HepG2 (cell line): ENCODE measurements around the gene SREBF1. TPM values are rescaled to one million over a fixed set of nuclear protein-coding genes. Genes with fewer than 3 reads are reported as not detected.

ENCODE experiments used
- ATAC-seq: fragments of 200-7000 bp; cut with Tn5 transposase; 3 replicates; pipeline ENCODE4 v1.9.1; 2020; ENCODE audit warnings: mild to moderate bottlenecking, moderate library complexity
- BruUV-seq: library from RNA; stranded (reverse); fragments of 400-500 nt; replicated peaks from 2 replicates; lab custom pipeline; 2021; lab: Mats Ljungman, UMichigan
- CTCF ChIA-PET: fragments of 300-600 bp; formaldehyde crosslinking; extraction: SDS; loops from one replicate; lab custom pipeline; 2021; ENCODE audit warnings: low total read pairs, inconsistent platforms, low intra/inter-chr PET ratio; lab: Yijun Ruan, JAX
- POLR2A ChIA-PET: fragments of 350-600 bp; sonication (Branson Sonifier 250); formaldehyde crosslinking; loops from one replicate; lab custom pipeline; 2020; ENCODE audit warnings: antibody characterized with exemption, inconsistent platforms; lab: Yijun Ruan, JAX
- DNase-seq: peaks from one replicate; pipeline ENCODE4 v3.0.0-alpha.2; 2015; ENCODE audit warnings: low spot score
- FAIRE-seq: peaks from 3 replicates; lab custom pipeline; 2011; peaks lifted over from hg19 to GRCh38; lab: Jason Lieb, UNC
- H2AFZ ChIP-seq: one replicate; pipeline ENCODE4 v1.6.1; 2011; ENCODE audit warnings: low read length, inconsistent platforms
- H3K27ac ChIP-seq: fragments of 300-600 bp; 3 replicates; pipeline ENCODE4 v1.8.0; 2011; ENCODE audit warnings: mixed run types, mild to moderate bottlenecking, mixed read lengths, low read length, inconsistent platforms; ENCODE audit not compliant: insufficient read depth; ENCODE audit errors: extremely low read length
- H3K27me3 ChIP-seq, 2 experiments: fragments of 200-600 bp in 1 of 2; 2 replicates in 1 of 2; 3 replicates in 1 of 2; pipeline versions ENCODE4 v1.6.0 to v1.8.0; 2011; ENCODE audit warnings: low read length in 2 of 2, mild to moderate bottlenecking in 2 of 2, moderate library complexity in 2 of 2, inconsistent platforms in 1 of 2; ENCODE audit not compliant: insufficient read depth in 2 of 2, control insufficient read depth in 1 of 2
- H3K36me3 ChIP-seq, 2 experiments: fragments of 200-600 bp in 1 of 2; replicated peaks in 1 of 2; 2 replicates in 1 of 2; 3 replicates in 1 of 2; pipeline versions ENCODE4 v1.5.1 to v1.8.0; 2011; ENCODE audit warnings: low read length in 2 of 2, inconsistent platforms in 1 of 2; ENCODE audit not compliant: insufficient read depth in 2 of 2, control insufficient read depth in 1 of 2
- H3K4me1 ChIP-seq: 2 replicates; pipeline ENCODE4 v1.5.1; 2012; ENCODE audit warnings: low read length, inconsistent platforms; ENCODE audit not compliant: insufficient read depth
- H3K4me2 ChIP-seq: 2 replicates; pipeline ENCODE4 v1.6.0; 2011; ENCODE audit warnings: low read depth, low read length, inconsistent platforms
- H3K4me3 ChIP-seq, 3 experiments: fragments of 200-600 bp in 1 of 3; sonication (generic), shearing (Covaris generic) in 1 of 3; replicated peaks in 1 of 3; 2 replicates each; pipeline ENCODE4 v1.5.1; 2011 to 2016; ENCODE audit warnings: low read length in 3 of 3, inconsistent platforms in 2 of 3, low read depth in 2 of 3, mild to moderate bottlenecking in 2 of 3, control low read depth in 1 of 3, mixed read lengths in 1 of 3; ENCODE audit not compliant: insufficient read depth in 1 of 3
- H3K79me2 ChIP-seq: one replicate; pipeline ENCODE4 v1.6.1; 2011; ENCODE audit warnings: low read length, inconsistent platforms; ENCODE audit not compliant: insufficient read depth
- H3K9ac ChIP-seq: 2 replicates; pipeline ENCODE4 v1.6.0; 2011; ENCODE audit warnings: mild to moderate bottlenecking, low read depth, low read length, inconsistent platforms; ENCODE audit not compliant: insufficient read depth
- H3K9me3 ChIP-seq: 2 replicates; pipeline ENCODE4 v1.5.1; 2012; ENCODE audit warnings: mild to moderate bottlenecking, low read length
- H4K20me1 ChIP-seq: 2 replicates; pipeline ENCODE4 v1.6.0; 2011; ENCODE audit warnings: inconsistent platforms, mild to moderate bottlenecking, low read length, moderate library complexity; ENCODE audit not compliant: insufficient read depth
- ATF7-NPFF ChIP-seq: sonication (generic); formaldehyde crosslinking; IDR thresholded peaks from 2 replicates; pipeline ENCODE4 v1.8.1; 2023; ENCODE audit warnings: mild to moderate bottlenecking, low read depth, missing genetic modification reagents, moderate library complexity
- CBFB ChIP-seq: sonication (generic); formaldehyde crosslinking; IDR thresholded peaks from 2 replicates; pipeline ENCODE4 v1.4.0; 2020; ENCODE audit warnings: missing genetic modification reagents
- CENPX ChIP-seq: sonication (generic); formaldehyde crosslinking; IDR thresholded peaks from 2 replicates; pipeline ENCODE4 v1.9.0; 2021; ENCODE audit warnings: mild to moderate bottlenecking, missing genetic modification reagents, moderate library complexity
- NFIB ChIP-seq: sonication (generic); formaldehyde crosslinking; IDR thresholded peaks from 2 replicates; pipeline ENCODE4 v1.9.0; 2021; ENCODE audit warnings: missing genetic modification reagents, mild to moderate bottlenecking, borderline replicate concordance
- PLSCR1 ChIP-seq: sonication (generic); formaldehyde crosslinking; IDR thresholded peaks from 2 replicates; pipeline ENCODE4 v1.5.0; 2020; ENCODE audit warnings: missing genetic modification reagents, mild to moderate bottlenecking, borderline replicate concordance
- ZBTB1 ChIP-seq: sonication (generic); formaldehyde crosslinking; IDR thresholded peaks from 2 replicates; pipeline ENCODE4 v1.4.0; 2020; ENCODE audit warnings: missing genetic modification reagents, borderline replicate concordance
- ZMAT3 ChIP-seq: sonication (generic); formaldehyde crosslinking; conservative IDR thresholded peaks from 2 replicates; pipeline ENCODE4 v1.7.0; 2021; ENCODE audit warnings: missing genetic modification reagents
- ZNF367 ChIP-seq: sonication (generic); formaldehyde crosslinking; IDR thresholded peaks from 2 replicates; pipeline ENCODE4 v1.4.0; 2020; ENCODE audit warnings: missing genetic modification reagents, borderline replicate concordance
- ZNF501 ChIP-seq: sonication (generic); formaldehyde crosslinking; IDR thresholded peaks from 2 replicates; pipeline ENCODE4 v1.5.1; 2020; ENCODE audit warnings: mild to moderate bottlenecking, moderate library complexity, missing genetic modification reagents
- ZNF724P ChIP-seq: sonication (generic); formaldehyde crosslinking; IDR thresholded peaks from 2 replicates; pipeline ENCODE4 v1.8.0; 2022; ENCODE audit warnings: missing genetic modification reagents, borderline replicate concordance
- ZNF780A ChIP-seq: sonication (generic); formaldehyde crosslinking; IDR thresholded peaks from 2 replicates; pipeline ENCODE4 v1.8.0; 2022; ENCODE audit warnings: mild to moderate bottlenecking, missing genetic modification reagents, moderate library complexity
- WGBS: methylation state at CpG from one replicate; pipeline ENCODE4 v1.1.6; 2017; ENCODE audit warnings: low lambda C conversion rate; 5-methylcytosine and 5-hydroxymethylcytosine counted together
- in situ Hi-C: cut with HindIII; loops from 2 replicates; pipeline ENCODE4 v1.10.0; 2017; ENCODE audit warnings: low pct_unique_long_range_greater_than_20kb; ENCODE audit not compliant: extremely low pct_ligation_motif_present
- intact Hi-C: fragments of 100-400 bp; cut with micrococcal nuclease; formaldehyde crosslinking; loops from one replicate; pipeline ENCODE4 v1.10.0; 2022; ENCODE audit not compliant: unreplicated experiment
- polyA plus RNA-seq, 8 experiments: library from polyadenylated mRNA; depleted of rRNA in 3 of 8; stranded (reverse) in 7 of 8; unstranded in 1 of 8; fragments of >200 nt; fragmentation: Illumina TruSeq in 4 of 8; extraction: Trizol in 4 of 8; gene quantifications; 2 replicates each; pipeline versions ENCODE4 v1.2.1 to v1.2.3, GENCODE V29; 2011 to 2016; ENCODE audit warnings: low read depth in 4 of 8, missing spikeins in 1 of 8, mixed read lengths in 1 of 8; ENCODE audit not compliant: insufficient read depth in 1 of 8
- total RNA-seq, 5 experiments: library from RNA; depleted of rRNA; stranded (reverse); fragments of >200 nt; fragmentation: Illumina TruSeq; extraction: Trizol; gene quantifications; 2 replicates each; pipeline ENCODE4 v1.2.3, GENCODE V29; 2016; ENCODE audit warnings: low read depth in 1 of 5
- TF ChIP-seq, protein P1 (sequence below): fragments of 450-650 bp; IDR thresholded peaks from 2 replicates; pipeline ENCODE4 v1.6.1; 2017
- TF ChIP-seq, protein P2 (sequence below): sonication (generic); formaldehyde crosslinking; IDR thresholded peaks from 2 replicates; pipeline ENCODE4 v1.4.0; 2020; ENCODE audit warnings: missing genetic modification reagents
- TF ChIP-seq, protein P3 (sequence below): sonication (generic); formaldehyde crosslinking; IDR thresholded peaks from 2 replicates; pipeline ENCODE4 v1.4.0; 2020; ENCODE audit warnings: missing genetic modification reagents, low read depth, mild to moderate bottlenecking, borderline replicate concordance
- TF ChIP-seq, protein P4 (sequence below): sonication (generic); formaldehyde crosslinking; IDR thresholded peaks from 2 replicates; pipeline ENCODE4 v1.5.0; 2020; ENCODE audit warnings: mild to moderate bottlenecking, missing genetic modification reagents

SREBF1 gene
- total and polyA plus RNA-seq, 2 of the 13 experiments (the other 11 are each of a cell fraction or from before 2014, with no cell fraction given), result 34.3 to 38.0 TPM

- no peak for TF ChIP-seq ZNF501 (CRISPR knock-in tag)
- TF ChIP-seq, protein P1, sequence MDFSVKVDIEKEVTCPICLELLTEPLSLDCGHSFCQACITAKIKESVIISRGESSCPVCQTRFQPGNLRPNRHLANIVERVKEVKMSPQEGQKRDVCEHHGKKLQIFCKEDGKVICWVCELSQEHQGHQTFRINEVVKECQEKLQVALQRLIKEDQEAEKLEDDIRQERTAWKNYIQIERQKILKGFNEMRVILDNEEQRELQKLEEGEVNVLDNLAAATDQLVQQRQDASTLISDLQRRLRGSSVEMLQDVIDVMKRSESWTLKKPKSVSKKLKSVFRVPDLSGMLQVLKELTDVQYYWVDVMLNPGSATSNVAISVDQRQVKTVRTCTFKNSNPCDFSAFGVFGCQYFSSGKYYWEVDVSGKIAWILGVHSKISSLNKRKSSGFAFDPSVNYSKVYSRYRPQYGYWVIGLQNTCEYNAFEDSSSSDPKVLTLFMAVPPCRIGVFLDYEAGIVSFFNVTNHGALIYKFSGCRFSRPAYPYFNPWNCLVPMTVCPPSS, result no peak
- no peak for TF ChIP-seq ZNF780A (CRISPR knock-in tag)
- TF ChIP-seq, protein P2, sequence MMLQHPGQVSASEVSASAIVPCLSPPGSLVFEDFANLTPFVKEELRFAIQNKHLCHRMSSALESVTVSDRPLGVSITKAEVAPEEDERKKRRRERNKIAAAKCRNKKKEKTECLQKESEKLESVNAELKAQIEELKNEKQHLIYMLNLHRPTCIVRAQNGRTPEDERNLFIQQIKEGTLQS, result no peak
- TF ChIP-seq ZNF724P, result no peak
Measured at GRCh38 chr17:17853811-17854447, 17.1 kb upstream of the SREBF1 start (continued).

DNA sequence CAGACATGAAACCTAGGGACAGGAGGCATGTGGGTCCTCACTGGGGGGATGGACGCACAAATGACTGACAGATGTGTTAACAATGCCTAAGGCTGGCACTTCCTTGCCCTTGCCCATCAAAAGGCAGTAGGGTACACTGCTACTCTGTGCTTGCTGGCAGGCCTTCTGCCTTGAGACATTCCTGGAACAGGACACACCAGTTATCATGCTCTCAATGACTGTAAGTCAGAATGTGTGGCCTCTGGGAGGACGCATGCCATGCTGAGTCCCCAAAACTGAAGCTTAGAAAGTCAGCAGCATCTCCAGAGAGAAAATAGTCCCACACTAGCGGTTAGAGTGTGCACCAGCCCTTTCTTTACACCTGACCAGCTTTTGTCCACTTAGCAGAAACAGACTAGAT, 16.1 kb upstream of the SREBF1 start:
- no peak for ATAC-seq
- H3K36me3 ChIP-seq, result no peaks in the 10 kb centered on the region
- POLR2A ChIA-PET, result interaction anchor here (1.2 to 1.4 kb wide), 2 partner anchors 12 to 17 kb away, joined by 3 to 4 read pairs; partner anchors contain the start of gene SREBF1
- intact Hi-C loops, result loop anchor here (10.0 kb wide), 1 partner anchor 138 kb away; no protein-coding TSS in a partner anchor
- CTCF ChIA-PET, result no interaction called here
- in situ Hi-C loops, result no loop called here
- no peak for DNase-seq
- TF ChIP-seq, protein P3, sequence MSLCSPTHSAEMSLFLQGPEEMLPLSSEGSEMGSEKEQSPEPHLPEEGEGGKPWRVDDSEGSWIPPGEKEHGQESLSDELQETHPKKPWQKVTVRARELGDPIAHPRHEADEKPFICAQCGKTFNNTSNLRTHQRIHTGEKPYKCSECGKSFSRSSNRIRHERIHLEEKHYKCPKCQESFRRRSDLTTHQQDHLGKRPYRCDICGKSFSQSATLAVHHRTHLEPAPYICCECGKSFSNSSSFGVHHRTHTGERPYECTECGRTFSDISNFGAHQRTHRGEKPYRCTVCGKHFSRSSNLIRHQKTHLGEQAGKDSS (CRISPR knock-in tag), result no peak
- no peak for TF ChIP-seq CBFB
- no peak for TF ChIP-seq ZMAT3 (CRISPR knock-in tag)
- TF ChIP-seq ZBTB1 (CRISPR knock-in tag), result no peak
- no peak for TF ChIP-seq NFIB (CRISPR knock-in tag)
- no peak for TF ChIP-seq ATF7-NPFF (CRISPR knock-in tag)
- TF ChIP-seq ZNF367, result no peak
- TF ChIP-seq, protein P4, sequence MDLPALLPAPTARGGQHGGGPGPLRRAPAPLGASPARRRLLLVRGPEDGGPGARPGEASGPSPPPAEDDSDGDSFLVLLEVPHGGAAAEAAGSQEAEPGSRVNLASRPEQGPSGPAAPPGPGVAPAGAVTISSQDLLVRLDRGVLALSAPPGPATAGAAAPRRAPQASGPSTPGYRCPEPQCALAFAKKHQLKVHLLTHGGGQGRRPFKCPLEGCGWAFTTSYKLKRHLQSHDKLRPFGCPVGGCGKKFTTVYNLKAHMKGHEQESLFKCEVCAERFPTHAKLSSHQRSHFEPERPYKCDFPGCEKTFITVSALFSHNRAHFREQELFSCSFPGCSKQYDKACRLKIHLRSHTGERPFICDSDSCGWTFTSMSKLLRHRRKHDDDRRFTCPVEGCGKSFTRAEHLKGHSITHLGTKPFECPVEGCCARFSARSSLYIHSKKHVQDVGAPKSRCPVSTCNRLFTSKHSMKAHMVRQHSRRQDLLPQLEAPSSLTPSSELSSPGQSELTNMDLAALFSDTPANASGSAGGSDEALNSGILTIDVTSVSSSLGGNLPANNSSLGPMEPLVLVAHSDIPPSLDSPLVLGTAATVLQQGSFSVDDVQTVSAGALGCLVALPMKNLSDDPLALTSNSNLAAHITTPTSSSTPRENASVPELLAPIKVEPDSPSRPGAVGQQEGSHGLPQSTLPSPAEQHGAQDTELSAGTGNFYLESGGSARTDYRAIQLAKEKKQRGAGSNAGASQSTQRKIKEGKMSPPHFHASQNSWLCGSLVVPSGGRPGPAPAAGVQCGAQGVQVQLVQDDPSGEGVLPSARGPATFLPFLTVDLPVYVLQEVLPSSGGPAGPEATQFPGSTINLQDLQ (CRISPR knock-in tag), result no peak
- no peak for TF ChIP-seq CENPX (CRISPR knock-in tag)
- no peak for TF ChIP-seq PLSCR1 (CRISPR knock-in tag)
- WGBS, result 100% methylated on average over 3 of the region's 3 CpGs
- H3K4me2 ChIP-seq, result no peak overlapping the region
- no peak overlapping the region for H2AFZ ChIP-seq
- H3K27me3 ChIP-seq, result no peaks in the 10 kb centered on the region
- BruUV-seq, result no TSS peak
- no peaks in the 10 kb centered on the region for H4K20me1 ChIP-seq
- H3K79me2 ChIP-seq, result no peaks in the 10 kb centered on the region
- H3K27ac ChIP-seq, result no peak overlapping the region
- H3K4me1 ChIP-seq, result peaks cover 71% of the 10 kb centered on the region
- no peak overlapping the region for H3K9ac ChIP-seq
- no peaks in the 10 kb centered on the region for H3K9me3 ChIP-seq
- no peak overlapping the region for H3K4me3 ChIP-seq
- no peak for FAIRE-seq
